GM18499 (cell line): ENCODE measurements around the gene PIK3CB.
"Not testable (repeated sequence)": the region's sequence is repeated elsewhere in the genome, so short reads cannot be mapped to it uniquely, and the experiment has no call there.

Experiments used
- ATAC-seq: cut with Tn5 transposase; IDR thresholded peaks from one replicate; pipeline ENCODE4 v1.9.1; 2021; ENCODE audit warnings: moderate number of reproducible peaks; ENCODE audit not compliant: insufficient read depth, unreplicated experiment

PIK3CB gene

GRCh38 chr3:138809500-138810256, 25.1 kb downstream of the PIK3CB start:
- ATAC-seq, result no peak

GRCh38 chr3:138806376-138807080, 28.2 kb downstream of the PIK3CB start:
- ATAC-seq, result no peak

GRCh38 chr3:138803006-138803653, 31.6 kb downstream of the PIK3CB start:
- ATAC-seq, result no peak

- not testable (repeated sequence) for ATAC-seq
Observed at GRCh38 chr3:138802223-138802622, 32.5 kb downstream of the PIK3CB start.

- ATAC-seq, result no peak
Observed at GRCh38 chr3:138801792-138802191, 32.9 kb downstream of the PIK3CB start.

- ATAC-seq, result no peak
Observed at GRCh38 chr3:138800248-138800647, 34.5 kb downstream of the PIK3CB start.

- no peak for ATAC-seq
Observed at GRCh38 chr3:138799822-138800221, 34.9 kb downstream of the PIK3CB start.

GRCh38 chr3:138797508-138798038, 37.2 kb downstream of the PIK3CB start:
- ATAC-seq, result no peak

- no peak for ATAC-seq
Observed at GRCh38 chr3:138796761-138797160, 38.0 kb downstream of the PIK3CB start.

- no peak for ATAC-seq
Observed at GRCh38 chr3:138786788-138787271, 47.9 kb downstream of the PIK3CB start.

GRCh38 chr3:138785951-138786350, 48.8 kb downstream of the PIK3CB start:
- no peak for ATAC-seq

- ATAC-seq, result not testable (repeated sequence)
Observed at GRCh38 chr3:138785362-138785857, 49.3 kb downstream of the PIK3CB start.

- ATAC-seq, result no peak
Observed at GRCh38 chr3:138782755-138783154, 52.0 kb downstream of the PIK3CB start.

- ATAC-seq, result no peak
Observed at GRCh38 chr3:138781012-138781470, 53.7 kb downstream of the PIK3CB start.

GRCh38 chr3:138778643-138779042, 56.1 kb downstream of the PIK3CB start:
- ATAC-seq, result no peak

- no peak for ATAC-seq
Observed at GRCh38 chr3:138776961-138777360, 57.8 kb downstream of the PIK3CB start.

GRCh38 chr3:138775254-138775595, 59.5 kb downstream of the PIK3CB start:
- no peak for ATAC-seq

GRCh38 chr3:138774529-138775253, 60.0 kb downstream of the PIK3CB start:
- no peak for ATAC-seq

GRCh38 chr3:138771585-138771984, 63.1 kb downstream of the PIK3CB start:
- no peak for ATAC-seq

GRCh38 chr3:138769616-138770015, 65.1 kb downstream of the PIK3CB start:
- no peak for ATAC-seq
